ENCODE results near the gene RPTOR. TPM values are rescaled to one million over a fixed set of nuclear protein-coding genes. Genes with fewer than 3 reads are reported as not detected.
A peak's percentile ranks its signal among the peaks of the same experiment; 100 is the strongest.

Gene RPTOR
- total and polyA plus RNA-seq, 4 donors: 12.4 to 46.1 (median 29.7) TPM

GRCh38 chr17:80970044-80970761 is 425.6 kb downstream of the RPTOR start:
- Histone ChIP-seq H3K9ac (ENCODE audit: insufficient read depth in 1 of 2, low read length in 2 of 2) (no peak overlapping the region), H3K4me1 (ENCODE audit: control insufficient read depth in 5 of 5, insufficient read depth in 5 of 5, low read length in 5 of 5) (peaks cover 5 to 27% (median 18%) of the 10 kb centered on the region in 5 donors), H3K27me3 (ENCODE audit: control insufficient read depth in 3 of 3, insufficient read depth in 3 of 3, low read length in 2 of 3) (no peaks in the 10 kb centered on the region), H3K4me3 (no peak overlapping the region), H3K9me3 (ENCODE audit: control insufficient read depth in 4 of 4, insufficient read depth in 3 of 4, low read length in 3 of 4) (peaks cover 0 to 2% (median 0%) of the 10 kb centered on the region in 4 donors), H3K27ac (ENCODE audit: low read depth in 1 of 2, low read length in 1 of 2) (peak overlapping the region in 1 of 2 donors; percentile 57), H3K36me3 (ENCODE audit: control insufficient read depth in 4 of 4, insufficient read depth in 4 of 4, low read length in 4 of 4) (peaks cover 0 to 6% (median 0%) of the 10 kb centered on the region in 4 donors)
- TF ChIP-seq, protein P1, sequence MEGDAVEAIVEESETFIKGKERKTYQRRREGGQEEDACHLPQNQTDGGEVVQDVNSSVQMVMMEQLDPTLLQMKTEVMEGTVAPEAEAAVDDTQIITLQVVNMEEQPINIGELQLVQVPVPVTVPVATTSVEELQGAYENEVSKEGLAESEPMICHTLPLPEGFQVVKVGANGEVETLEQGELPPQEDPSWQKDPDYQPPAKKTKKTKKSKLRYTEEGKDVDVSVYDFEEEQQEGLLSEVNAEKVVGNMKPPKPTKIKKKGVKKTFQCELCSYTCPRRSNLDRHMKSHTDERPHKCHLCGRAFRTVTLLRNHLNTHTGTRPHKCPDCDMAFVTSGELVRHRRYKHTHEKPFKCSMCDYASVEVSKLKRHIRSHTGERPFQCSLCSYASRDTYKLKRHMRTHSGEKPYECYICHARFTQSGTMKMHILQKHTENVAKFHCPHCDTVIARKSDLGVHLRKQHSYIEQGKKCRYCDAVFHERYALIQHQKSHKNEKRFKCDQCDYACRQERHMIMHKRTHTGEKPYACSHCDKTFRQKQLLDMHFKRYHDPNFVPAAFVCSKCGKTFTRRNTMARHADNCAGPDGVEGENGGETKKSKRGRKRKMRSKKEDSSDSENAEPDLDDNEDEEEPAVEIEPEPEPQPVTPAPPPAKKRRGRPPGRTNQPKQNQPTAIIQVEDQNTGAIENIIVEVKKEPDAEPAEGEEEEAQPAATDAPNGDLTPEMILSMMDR (IDR thresholded peaks at IDR 0.05; ENCODE audit: control extremely low read depth, extremely low read depth): no peak
- 28 to 35% methylated on average over 20 of the region's 20 CpGs for WGBS, 2 donors
- ATAC-seq (ENCODE audit: insufficient read depth, low FRiP score) (no peak), DNase-seq (peak in 1 of 3 donors; percentile 55)

- Histone ChIP-seq H3K27ac (ENCODE audit: low read depth in 1 of 2, low read length in 1 of 2) (no peak overlapping the region), H3K27me3 (ENCODE audit: control insufficient read depth in 3 of 3, insufficient read depth in 3 of 3, low read length in 2 of 3) (no peaks in the 10 kb centered on the region), H3K36me3 (ENCODE audit: control insufficient read depth in 4 of 4, insufficient read depth in 4 of 4, low read length in 4 of 4) (no peaks in the 10 kb centered on the region), H3K4me3 (no peak overlapping the region), H3K9ac (ENCODE audit: insufficient read depth in 1 of 2, low read length in 2 of 2) (no peak overlapping the region), H3K4me1 (ENCODE audit: control insufficient read depth in 5 of 5, insufficient read depth in 5 of 5, low read length in 5 of 5) (peaks cover 5 to 27% (median 18%) of the 10 kb centered on the region in 5 donors), H3K9me3 (ENCODE audit: control insufficient read depth in 4 of 4, insufficient read depth in 3 of 4, low read length in 3 of 4) (peaks cover 0 to 2% (median 0%) of the 10 kb centered on the region in 4 donors)
- WGBS, 2 donors: 59 to 63% methylated on average over 26 of the region's 26 CpGs
- DNase-seq: no peak
- ATAC-seq (ENCODE audit: insufficient read depth, low FRiP score): no peak
- TF ChIP-seq, protein P1 (IDR thresholded peaks at IDR 0.05; ENCODE audit: control extremely low read depth, extremely low read depth): no peak
These were observed 426.4 kb downstream of the RPTOR start for GRCh38 chr17:80970762-80971703.

GRCh38 chr17:80971704-80972304 is 427.2 kb downstream of the RPTOR start:
- H3K27me3 ChIP-seq (ENCODE audit: control insufficient read depth in 3 of 3, insufficient read depth in 3 of 3, low read length in 2 of 3): no peaks in the 10 kb centered on the region
- H3K9ac ChIP-seq (ENCODE audit: insufficient read depth in 1 of 2, low read length in 2 of 2): no peak overlapping the region
- TF ChIP-seq, protein P1 (IDR thresholded peaks at IDR 0.05; ENCODE audit: control extremely low read depth, extremely low read depth): no peak
- DNase-seq: no peak
- H3K9me3 ChIP-seq (ENCODE audit: control insufficient read depth in 4 of 4, insufficient read depth in 3 of 4, low read length in 3 of 4): peaks cover 0 to 2% (median 0%) of the 10 kb centered on the region in 4 donors
- no peak overlapping the region for H3K4me3 ChIP-seq
- no peak for ATAC-seq (ENCODE audit: insufficient read depth, low FRiP score)
- WGBS, 2 donors: 80 to 86% methylated on average over 13 of the region's 13 CpGs
- H3K4me1 ChIP-seq (ENCODE audit: control insufficient read depth in 5 of 5, insufficient read depth in 5 of 5, low read length in 5 of 5): peaks cover 5 to 27% (median 18%) of the 10 kb centered on the region in 5 donors
- H3K36me3 ChIP-seq (ENCODE audit: control insufficient read depth in 4 of 4, insufficient read depth in 4 of 4, low read length in 4 of 4): no peaks in the 10 kb centered on the region
- H3K27ac ChIP-seq (ENCODE audit: low read depth in 1 of 2, low read length in 1 of 2): no peak overlapping the region

All from lung (tissue), 12 donors.